NOMO-1 (cell line): ENCODE data around the gene DRAM2.
"Not testable (repeated sequence)": the region's sequence is repeated elsewhere in the genome, so short reads cannot be mapped to it uniquely, and the experiment has no call there.

Experiments
- DNase-seq, 2 experiments: peaks; one replicate each; lab custom pipeline; 2025; ENCODE audit not compliant: unreplicated experiment in 2 of 2; lab: John Stamatoyannopoulos, UW

DRAM2 gene

GRCh38 chr1:111084999-111085398 is 54.9 kb downstream of the DRAM2 start:
- no peak for DNase-seq

GRCh38 chr1:111082421-111083203 is 57.3 kb downstream of the DRAM2 start:
- DNase-seq = no peak

GRCh38 chr1:111079329-111079728 is 60.6 kb downstream of the DRAM2 start:
- DNase-seq = not testable (repeated sequence)

GRCh38 chr1:111077312-111077711 is 62.6 kb downstream of the DRAM2 start:
- not testable (repeated sequence) for DNase-seq
